Gastrocnemius medialis (tissue), 4 donors: ENCODE data around the gene GINS1. TPM values are rescaled to one million over a fixed set of nuclear protein-coding genes. Genes with fewer than 3 reads are reported as not detected.

ENCODE experiments used
- ATAC-seq, 2 donors: fragments of 150-250 bp; one replicate each; pipeline ENCODE4 v1.9.1; 2016
- DNase-seq, 2 donors: peaks; one replicate each; pipeline ENCODE4 v3.0.0-alpha.2; 2019
- H3K27ac ChIP-seq, 4 donors: fragments of 200-600 bp; sonication (generic); 1 replicate in 1 of 4; 2 replicates in 3 of 4; pipeline ENCODE4 v1.5.1; 2016 to 2018; ENCODE audit warnings: mild to moderate bottlenecking in 2 of 4, moderate library complexity in 1 of 4
- H3K27me3 ChIP-seq, 3 donors: fragments of 200-600 bp; sonication (generic) in 2 of 3; 1 replicate in 1 of 3; 2 replicates in 2 of 3; pipeline versions ENCODE4 v1.5.1 to v1.6.0; 2016 to 2019; ENCODE audit warnings: mild to moderate bottlenecking in 1 of 3, moderate library complexity in 1 of 3
- H3K36me3 ChIP-seq, 2 donors: fragments of 200-600 bp; sonication (generic) in 1 of 2; one replicate each; pipeline ENCODE4 v1.5.1; 2017 to 2018
- H3K4me1 ChIP-seq, 2 donors: fragments of 200-600 bp; sonication (generic) in 1 of 2; one replicate each; pipeline ENCODE4 v1.5.1; 2016 to 2017; ENCODE audit warnings: mild to moderate bottlenecking in 2 of 2
- H3K4me3 ChIP-seq, 4 donors: fragments of 200-600 bp; sonication (generic) in 3 of 4; 1 replicate in 1 of 4; 2 replicates in 3 of 4; pipeline ENCODE4 v1.5.1; 2016 to 2019; ENCODE audit warnings: mild to moderate bottlenecking in 2 of 4
- H3K9me3 ChIP-seq, 3 donors: fragments of 200-600 bp; sonication (generic) in 2 of 3; 1 replicate in 1 of 3; 2 replicates in 2 of 3; pipeline ENCODE4 v1.5.1; 2016 to 2019
- POLR2A ChIP-seq, 2 donors: fragments of 450-650 bp; IDR thresholded peaks; one replicate each; pipeline ENCODE4 v1.6.1; 2017; ENCODE audit warnings: antibody characterized with exemption in 2 of 2, mild to moderate bottlenecking in 2 of 2, moderate library complexity in 2 of 2
- in situ Hi-C, 4 donors: fragments of 200-750 bp; cut with MboI; loops; one replicate each; pipeline versions ENCODE4 v1.15.0 to v1.8.0; 2017; ENCODE audit warnings: low sequenced_read_pairs in 4 of 4
- intact Hi-C: fragments of 100-400 bp; cut with DNase I; formaldehyde crosslinking; loops from one replicate; pipeline ENCODE4 v1.15.1; 2023; ENCODE audit warnings: low total_unique reads
- total RNA-seq, 4 donors: library from RNA; depleted of rRNA; stranded (reverse); fragments of >200 nt; gene quantifications; one replicate each; pipeline versions ENCODE4 v1.1.0 to v1.2.3, GENCODE V29; 2016
- TF ChIP-seq, protein P1 (sequence below), 5 experiments: fragments of 450-650 bp in 3 of 5; fragments of 200-600 bp in 2 of 5; sonication (generic) in 2 of 5; IDR thresholded peaks in 4 of 5; conservative IDR thresholded peaks in 1 of 5; 1 replicate in 4 of 5; 2 replicates in 1 of 5; pipeline ENCODE4 v1.5.1; 2016 to 2019; ENCODE audit warnings: antibody characterized with exemption in 5 of 5, mild to moderate bottlenecking in 3 of 5, moderate library complexity in 3 of 5

GINS1 gene
- total RNA-seq, 4 donors from 2014 or later, result 0.07 to 0.20 TPM; not detected in 2

DNA sequence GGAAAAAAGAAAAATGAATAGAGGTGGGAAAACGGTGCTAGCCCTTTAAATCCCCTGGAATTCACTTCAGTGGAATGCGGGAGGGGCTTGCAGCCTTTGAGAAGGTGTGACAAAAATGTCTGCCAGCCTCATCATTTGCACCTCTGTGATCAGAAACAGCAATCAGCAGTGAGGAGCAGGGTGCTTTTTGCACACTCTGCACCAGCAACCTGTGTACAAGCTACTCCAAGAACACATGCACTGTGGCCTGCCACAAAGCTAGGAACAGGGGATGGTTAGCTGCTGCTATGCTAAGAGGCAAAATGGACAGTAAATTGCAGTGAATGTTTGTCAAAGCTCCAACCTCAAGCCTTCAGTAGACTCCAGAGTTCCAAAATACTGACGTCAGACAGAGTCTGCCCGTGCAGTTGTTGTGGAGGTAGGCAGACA is 29.7 kb downstream of the GINS1 start:
- in situ Hi-C loops (loop anchor here in 1 of 4 donors (10.0 kb wide), 1 partner anchor 62 kb away; no protein-coding TSS in a partner anchor), intact Hi-C loops (no loop called here)
- Histone ChIP-seq H3K9me3 (no peaks in the 10 kb centered on the region), H3K27me3 (no peaks in the 10 kb centered on the region), H3K36me3 (no peaks in the 10 kb centered on the region), H3K4me1 (no peaks in the 10 kb centered on the region), H3K4me3 (no peak overlapping the region), H3K27ac (no peak overlapping the region)
- TF ChIP-seq, protein P1, sequence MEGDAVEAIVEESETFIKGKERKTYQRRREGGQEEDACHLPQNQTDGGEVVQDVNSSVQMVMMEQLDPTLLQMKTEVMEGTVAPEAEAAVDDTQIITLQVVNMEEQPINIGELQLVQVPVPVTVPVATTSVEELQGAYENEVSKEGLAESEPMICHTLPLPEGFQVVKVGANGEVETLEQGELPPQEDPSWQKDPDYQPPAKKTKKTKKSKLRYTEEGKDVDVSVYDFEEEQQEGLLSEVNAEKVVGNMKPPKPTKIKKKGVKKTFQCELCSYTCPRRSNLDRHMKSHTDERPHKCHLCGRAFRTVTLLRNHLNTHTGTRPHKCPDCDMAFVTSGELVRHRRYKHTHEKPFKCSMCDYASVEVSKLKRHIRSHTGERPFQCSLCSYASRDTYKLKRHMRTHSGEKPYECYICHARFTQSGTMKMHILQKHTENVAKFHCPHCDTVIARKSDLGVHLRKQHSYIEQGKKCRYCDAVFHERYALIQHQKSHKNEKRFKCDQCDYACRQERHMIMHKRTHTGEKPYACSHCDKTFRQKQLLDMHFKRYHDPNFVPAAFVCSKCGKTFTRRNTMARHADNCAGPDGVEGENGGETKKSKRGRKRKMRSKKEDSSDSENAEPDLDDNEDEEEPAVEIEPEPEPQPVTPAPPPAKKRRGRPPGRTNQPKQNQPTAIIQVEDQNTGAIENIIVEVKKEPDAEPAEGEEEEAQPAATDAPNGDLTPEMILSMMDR (IDR thresholded peaks at IDR 0.05 in 4 of 5, conservative IDR thresholded peaks at IDR 0.05 in 1 of 5), result no peak
- ATAC-seq (no peak), DNase-seq (no peak)

GRCh38 chr20:25439328-25439727 is 31.9 kb downstream of the GINS1 start:
- in situ Hi-C loops, result loop anchor here in 1 of 4 donors (10.0 kb wide), 1 partner anchor 65 kb away; no protein-coding TSS in a partner anchor
- intact Hi-C loops, result no loop called here

GRCh38 chr20:25444556-25444955 is 37.1 kb downstream of the GINS1 start:
- DNase-seq (no peak), ATAC-seq (no peak)
- H3K27me3 ChIP-seq, result no peaks in the 10 kb centered on the region
- H3K4me1 ChIP-seq, result no peaks in the 10 kb centered on the region
- in situ Hi-C loops (no loop called here), intact Hi-C loops (no loop called here)
- no peak for TF ChIP-seq POLR2A (IDR thresholded peaks at IDR 0.05)
- TF ChIP-seq, protein P1 (IDR thresholded peaks at IDR 0.05 in 4 of 5, conservative IDR thresholded peaks at IDR 0.05 in 1 of 5), result no peak
- no peaks in the 10 kb centered on the region for H3K36me3 ChIP-seq
- no peak overlapping the region for H3K4me3 ChIP-seq
- no peak overlapping the region for H3K27ac ChIP-seq
- H3K9me3 ChIP-seq, result no peaks in the 10 kb centered on the region

More at GRCh38 chr20:25439328-25439727, 31.9 kb downstream of the GINS1 start:
- Histone ChIP-seq H3K27me3 (no peaks in the 10 kb centered on the region), H3K4me1 (no peaks in the 10 kb centered on the region), H3K27ac (no peak overlapping the region), H3K4me3 (no peak overlapping the region), H3K9me3 (no peaks in the 10 kb centered on the region), H3K36me3 (no peaks in the 10 kb centered on the region)
- ATAC-seq, result no peak
- TF ChIP-seq POLR2A (IDR thresholded peaks at IDR 0.05), result no peak
- TF ChIP-seq, protein P1 (IDR thresholded peaks at IDR 0.05 in 4 of 5, conservative IDR thresholded peaks at IDR 0.05 in 1 of 5), result no peak
- DNase-seq, result no peak

- no peak overlapping the region for H3K27ac ChIP-seq
- no peak for TF ChIP-seq POLR2A (IDR thresholded peaks at IDR 0.05)
- TF ChIP-seq, protein P1 (IDR thresholded peaks at IDR 0.05 in 4 of 5, conservative IDR thresholded peaks at IDR 0.05 in 1 of 5), result no peak
- H3K27me3 ChIP-seq, result no peaks in the 10 kb centered on the region
- DNase-seq, result no peak
- intact Hi-C loops (no loop called here), in situ Hi-C loops (no loop called here)
- H3K4me3 ChIP-seq, result no peak overlapping the region
- no peaks in the 10 kb centered on the region for H3K36me3 ChIP-seq
- ATAC-seq, result no peak
- H3K9me3 ChIP-seq, result no peaks in the 10 kb centered on the region
- H3K4me1 ChIP-seq, result no peaks in the 10 kb centered on the region
Observed at GRCh38 chr20:25447671-25448070, 40.2 kb downstream of the GINS1 start.

GRCh38 chr20:25452333-25452732 is 44.9 kb downstream of the GINS1 start:
- TF ChIP-seq POLR2A (IDR thresholded peaks at IDR 0.05), result no peak
- TF ChIP-seq, protein P1 (IDR thresholded peaks at IDR 0.05 in 4 of 5, conservative IDR thresholded peaks at IDR 0.05 in 1 of 5), result no peak

More at GRCh38 chr20:25452333-25452732, 44.9 kb downstream of the GINS1 start:
- no peak for DNase-seq
- Histone ChIP-seq H3K4me1 (no peaks in the 10 kb centered on the region), H3K27ac (no peak overlapping the region), H3K27me3 (no peaks in the 10 kb centered on the region), H3K9me3 (no peaks in the 10 kb centered on the region), H3K36me3 (no peaks in the 10 kb centered on the region), H3K4me3 (no peak overlapping the region)
- intact Hi-C loops (no loop called here), in situ Hi-C loops (loop anchor here in 1 of 4 donors (25.0 kb wide), 1 partner anchor 90 kb away; no protein-coding TSS in a partner anchor)
- no peak for ATAC-seq
